ENCODE results near the gene IL21R. TPM values are rescaled to one million over a fixed set of nuclear protein-coding genes. Genes with fewer than 3 reads are reported as not detected.

Gene IL21R
- total RNA-seq, 4 donors from 2014 or later, result 0.08 to 1.2 (median 0.23) TPM

DNA sequence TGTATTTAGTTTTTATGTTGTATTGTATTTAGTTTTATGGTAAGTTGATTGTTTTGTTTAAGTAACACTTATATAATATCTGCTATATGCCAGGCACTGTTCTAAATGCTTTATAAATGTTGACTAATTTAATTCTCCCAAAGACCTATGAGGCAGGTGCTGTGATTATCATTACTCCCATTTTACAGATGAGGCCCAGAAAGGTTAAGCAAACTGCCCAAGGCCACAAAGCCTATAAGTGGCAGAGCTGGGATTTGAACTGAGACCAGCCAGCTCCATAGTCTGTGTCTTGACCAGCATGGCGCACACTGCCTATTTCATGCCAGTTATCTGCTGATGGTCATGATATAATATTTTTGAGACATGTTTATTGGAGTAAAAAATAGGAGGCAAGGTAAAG, 24.0 kb downstream of the IL21R start:
- no peaks in the 10 kb centered on the region for H3K4me1 ChIP-seq
- 87% methylated on average over 1 of the region's 1 CpG for WGBS
- TF ChIP-seq POLR2A (IDR thresholded peaks at IDR 0.05) (no peak), EP300 (IDR thresholded peaks at IDR 0.05) (no peak), POLR2AphosphoS5 (IDR thresholded peaks at IDR 0.05) (no peak)
- TF ChIP-seq, protein P1, sequence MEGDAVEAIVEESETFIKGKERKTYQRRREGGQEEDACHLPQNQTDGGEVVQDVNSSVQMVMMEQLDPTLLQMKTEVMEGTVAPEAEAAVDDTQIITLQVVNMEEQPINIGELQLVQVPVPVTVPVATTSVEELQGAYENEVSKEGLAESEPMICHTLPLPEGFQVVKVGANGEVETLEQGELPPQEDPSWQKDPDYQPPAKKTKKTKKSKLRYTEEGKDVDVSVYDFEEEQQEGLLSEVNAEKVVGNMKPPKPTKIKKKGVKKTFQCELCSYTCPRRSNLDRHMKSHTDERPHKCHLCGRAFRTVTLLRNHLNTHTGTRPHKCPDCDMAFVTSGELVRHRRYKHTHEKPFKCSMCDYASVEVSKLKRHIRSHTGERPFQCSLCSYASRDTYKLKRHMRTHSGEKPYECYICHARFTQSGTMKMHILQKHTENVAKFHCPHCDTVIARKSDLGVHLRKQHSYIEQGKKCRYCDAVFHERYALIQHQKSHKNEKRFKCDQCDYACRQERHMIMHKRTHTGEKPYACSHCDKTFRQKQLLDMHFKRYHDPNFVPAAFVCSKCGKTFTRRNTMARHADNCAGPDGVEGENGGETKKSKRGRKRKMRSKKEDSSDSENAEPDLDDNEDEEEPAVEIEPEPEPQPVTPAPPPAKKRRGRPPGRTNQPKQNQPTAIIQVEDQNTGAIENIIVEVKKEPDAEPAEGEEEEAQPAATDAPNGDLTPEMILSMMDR (IDR thresholded peaks at IDR 0.05), result no peak
- H3K27ac ChIP-seq, result no peak overlapping the region
- H3K4me3 ChIP-seq, result no peak overlapping the region
- H3K36me3 ChIP-seq, result no peaks in the 10 kb centered on the region
- DNase-seq (ENCODE audit: low spot score in 2 of 2), result peak; percentile 4 to 13
- peaks cover 14% of the 10 kb centered on the region for H3K27me3 ChIP-seq
- peaks cover 14% of the 10 kb centered on the region for H3K9me3 ChIP-seq

DNA sequence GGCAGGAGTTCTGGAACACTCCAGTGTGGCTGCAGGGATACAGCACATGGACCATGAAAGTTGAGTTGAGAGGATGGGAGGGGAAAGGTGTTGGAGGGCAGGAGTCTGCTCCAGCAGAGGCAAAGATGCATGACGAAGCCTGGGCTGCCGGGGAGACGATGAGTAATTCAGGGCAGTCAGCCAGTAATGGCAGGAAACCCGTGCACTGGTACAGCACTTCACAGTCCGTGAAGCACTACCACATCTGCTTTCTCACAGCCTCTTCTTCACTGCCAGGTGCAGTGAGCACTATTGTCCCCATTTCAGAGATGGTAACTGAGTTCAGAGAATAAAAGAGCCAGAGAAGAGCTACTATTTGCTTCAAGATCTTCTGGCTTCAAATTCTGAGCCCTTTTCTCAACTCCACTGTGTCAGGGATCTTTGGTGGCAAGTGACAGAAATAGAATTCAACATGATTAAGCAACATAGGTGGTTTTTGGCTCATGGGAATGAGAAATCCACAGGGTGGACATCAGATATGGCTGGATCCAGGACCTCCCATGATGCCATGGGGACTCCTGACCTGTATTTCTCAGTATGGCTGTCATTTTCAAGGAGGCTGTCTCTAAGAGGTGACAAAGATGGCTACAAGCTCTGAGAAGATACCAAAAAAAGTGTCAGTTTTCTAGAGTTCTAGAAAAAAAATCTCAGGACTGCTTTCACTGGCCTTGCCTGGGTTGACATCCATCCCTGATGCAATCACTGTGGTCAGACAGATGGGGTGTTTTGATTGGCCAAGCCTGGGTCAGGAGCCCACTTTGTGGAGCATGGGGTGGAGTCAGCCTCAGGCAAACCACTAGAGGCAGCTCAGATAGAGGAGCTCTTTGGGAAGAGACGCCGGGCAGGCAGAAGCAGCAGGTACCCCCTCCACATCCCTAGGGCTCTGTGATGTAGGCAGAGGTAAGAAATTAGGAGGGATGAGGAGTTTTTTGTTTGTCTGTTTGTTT, 24.7 kb downstream of the IL21R start:
- peak; percentile 50 to 74 for DNase-seq (ENCODE audit: low spot score in 2 of 2)
- TF ChIP-seq, protein P1 (IDR thresholded peaks at IDR 0.05), result no peak
- TF ChIP-seq EP300 (IDR thresholded peaks at IDR 0.05), result no peak
- no peak for TF ChIP-seq POLR2AphosphoS5 (IDR thresholded peaks at IDR 0.05)
- no peak for TF ChIP-seq POLR2A (IDR thresholded peaks at IDR 0.05)
- Histone ChIP-seq H3K27me3 (peaks cover 16% of the 10 kb centered on the region), H3K36me3 (no peaks in the 10 kb centered on the region), H3K4me1 (no peaks in the 10 kb centered on the region), H3K4me3 (no peak overlapping the region), H3K9me3 (peaks cover 14% of the 10 kb centered on the region), H3K27ac (no peak overlapping the region)
- 17% methylated on average over 7 of the region's 7 CpGs for WGBS

DNA sequence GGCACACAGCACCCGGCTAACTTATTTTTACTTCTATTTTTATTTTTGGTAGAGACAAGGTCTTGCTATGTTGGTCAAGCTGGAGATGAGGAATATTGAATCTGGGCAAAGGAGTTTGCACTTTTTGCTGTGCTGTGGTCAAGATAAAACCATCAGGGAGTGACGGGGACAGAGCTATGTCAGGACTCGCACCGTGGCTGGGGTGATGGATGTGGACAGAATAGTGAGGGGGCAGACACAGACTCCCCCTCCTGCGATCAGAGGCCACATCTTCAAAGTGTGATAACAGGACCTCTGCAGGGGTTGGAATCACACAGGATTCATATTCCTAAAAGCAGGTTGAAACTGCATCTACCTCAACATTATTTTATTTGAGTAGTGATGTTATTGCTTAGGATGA, 25.6 kb downstream of the IL21R start:
- Histone ChIP-seq H3K36me3 (no peaks in the 10 kb centered on the region), H3K4me1 (no peaks in the 10 kb centered on the region), H3K27me3 (peaks cover 16% of the 10 kb centered on the region), H3K4me3 (no peak overlapping the region), H3K9me3 (peaks cover 7% of the 10 kb centered on the region), H3K27ac (no peak overlapping the region)
- no peak for TF ChIP-seq POLR2AphosphoS5 (IDR thresholded peaks at IDR 0.05)
- TF ChIP-seq, protein P1 (IDR thresholded peaks at IDR 0.05), result no peak
- no peak for TF ChIP-seq EP300 (IDR thresholded peaks at IDR 0.05)
- TF ChIP-seq POLR2A (IDR thresholded peaks at IDR 0.05), result no peak
- WGBS, result 76% methylated on average over 5 of the region's 5 CpGs
- DNase-seq (ENCODE audit: low spot score in 2 of 2), result peak in 1 of 2 donors; percentile 31

DNA sequence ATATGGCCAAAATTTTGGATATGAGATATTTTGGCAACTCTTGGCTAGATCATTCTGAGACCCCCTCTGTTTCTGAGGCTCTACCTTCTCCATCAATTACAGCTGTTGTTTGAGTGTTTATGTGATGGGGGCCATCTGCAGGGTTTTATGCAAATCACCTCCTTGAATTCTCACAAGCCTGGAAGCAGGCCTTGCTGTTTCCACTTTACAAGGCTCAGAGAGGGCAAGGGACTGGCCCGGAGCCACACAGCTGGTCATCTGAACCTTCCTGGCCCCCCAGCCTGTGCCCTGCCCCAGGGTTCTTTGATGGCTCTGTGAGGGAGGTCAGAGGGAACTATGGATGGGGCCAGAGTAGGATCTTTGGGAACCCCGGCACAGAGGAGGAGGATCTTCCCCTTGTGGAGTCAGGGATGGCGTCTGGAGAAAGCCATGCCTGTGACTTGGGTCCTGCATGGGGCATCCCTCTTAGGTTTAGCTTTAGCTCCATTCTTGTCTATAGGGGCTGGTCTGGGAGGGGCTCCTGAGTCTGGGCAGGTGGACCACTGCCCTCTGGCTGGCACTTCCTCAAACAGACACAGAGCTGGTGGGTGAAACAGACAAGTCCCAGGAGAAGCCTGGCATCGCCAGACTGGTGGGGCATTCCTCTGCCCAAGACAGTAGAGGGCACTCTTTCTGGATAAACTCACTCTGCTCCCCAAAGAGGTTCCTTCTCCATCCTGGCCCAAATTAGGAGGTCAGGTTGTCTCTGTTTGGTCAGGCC, 26.2 kb downstream of the IL21R start:
- Histone ChIP-seq H3K27me3 (peaks cover 16% of the 10 kb centered on the region), H3K4me1 (no peaks in the 10 kb centered on the region), H3K9me3 (peaks cover under 1% of the 10 kb centered on the region), H3K27ac (no peak overlapping the region), H3K36me3 (no peaks in the 10 kb centered on the region), H3K4me3 (no peak overlapping the region)
- 86% methylated on average over 4 of the region's 4 CpGs for WGBS
- peak; percentile 8 to 58 for DNase-seq (ENCODE audit: low spot score in 2 of 2)
- TF ChIP-seq POLR2AphosphoS5 (IDR thresholded peaks at IDR 0.05) (no peak), POLR2A (IDR thresholded peaks at IDR 0.05) (no peak), EP300 (IDR thresholded peaks at IDR 0.05) (no peak)
- TF ChIP-seq, protein P1 (IDR thresholded peaks at IDR 0.05), result no peak

All from suprapubic skin (tissue), 4 donors.